ENCODE results near the gene TTC21B. TPM values are rescaled to one million over a fixed set of nuclear protein-coding genes. Genes with fewer than 3 reads are reported as not detected.

TTC21B gene
- total RNA-seq, 1 experiment from 2014 or later: 20.8 TPM

GRCh38 chr2:165969227-165969626 lies 15.7 kb upstream of the TTC21B start (continued):
- no peak for TF ChIP-seq FOXP4 (CRISPR knock-in tag; IDR thresholded peaks at IDR 0.05)
- no peak for TF ChIP-seq E2F5 (CRISPR knock-in tag; IDR thresholded peaks at IDR 0.05)
- no peak for TF ChIP-seq ZSCAN18 (CRISPR knock-in tag; IDR thresholded peaks at IDR 0.05)
- TF ChIP-seq ATF3 (CRISPR knock-in tag; conservative IDR thresholded peaks at IDR 0.05): no peak
- TF ChIP-seq ZNF396 (CRISPR knock-in tag; IDR thresholded peaks at IDR 0.05; ENCODE audit: borderline replicate concordance): no peak
- TF ChIP-seq ZNF416 (CRISPR knock-in tag; IDR thresholded peaks at IDR 0.05): no peak
- TF ChIP-seq NFATC4 (CRISPR knock-in tag; IDR thresholded peaks at IDR 0.05): no peak

- Mint-ChIP-seq H3K27ac (no peak overlapping the region), H3K27me3 (ENCODE audit: low read depth) (no peaks in the 10 kb centered on the region), H3K4me1 (no peaks in the 10 kb centered on the region), H3K9me3 (peaks cover 12% of the 10 kb centered on the region), H3K36me3 (no peaks in the 10 kb centered on the region), H3K4me3 (no peak overlapping the region)
- POLR2A ChIA-PET: no interaction called here
- ATAC-seq (no peak), DNase-seq (ENCODE audit: low spot score) (no peak)
- CTCF ChIA-PET: no interaction called here
- TF ChIP-seq ZNF423 (CRISPR knock-in tag; IDR thresholded peaks at IDR 0.05) (no peak), ZBTB43 (CRISPR knock-in tag; IDR thresholded peaks at IDR 0.05) (no peak), IRF1 (CRISPR knock-in tag; IDR thresholded peaks at IDR 0.05) (no peak), GRHL2 (CRISPR knock-in tag; IDR thresholded peaks at IDR 0.05; ENCODE audit: insufficient replicate concordance, severe bottlenecking) (no peak), NFYB (CRISPR knock-in tag; conservative IDR thresholded peaks at IDR 0.05; ENCODE audit: low read depth) (no peak), TEAD1 (CRISPR knock-in tag; IDR thresholded peaks at IDR 0.05) (no peak), NR1H2 (CRISPR knock-in tag; IDR thresholded peaks at IDR 0.05) (no peak), ZNF281 (CRISPR knock-in tag; IDR thresholded peaks at IDR 0.05) (no peak), ZNF532 (CRISPR knock-in tag; IDR thresholded peaks at IDR 0.05; ENCODE audit: borderline replicate concordance) (no peak), ARID4B (CRISPR knock-in tag; IDR thresholded peaks at IDR 0.05; ENCODE audit: borderline replicate concordance) (no peak)
Observed at GRCh38 chr2:165967746-165968145, 14.2 kb upstream of the TTC21B start.
